Body of pancreas (tissue), 4 donors: Measurements from ENCODE around the gene PDE7B. TPM values are rescaled to one million over a fixed set of nuclear protein-coding genes. Genes with fewer than 3 reads are reported as not detected.

ENCODE experiments used
- ATAC-seq: fragments of 150-250 bp; one replicate; pipeline ENCODE4 v1.9.1; 2016
- DNase-seq, 4 donors: peaks; one replicate each; pipeline ENCODE4 v3.0.0-alpha.2; 2019
- H3K27ac ChIP-seq, 4 donors: fragments of 200-600 bp; sonication (generic); 1 replicate in 3 of 4; 2 replicates in 1 of 4; pipeline versions ENCODE4 v1.5.1 to v1.6.1; 2016 to 2019; ENCODE audit warnings: mild to moderate bottlenecking in 1 of 4, mixed read lengths in 1 of 4, moderate library complexity in 1 of 4
- H3K27me3 ChIP-seq, 2 donors: fragments of 200-600 bp; sonication (generic); one replicate each; pipeline ENCODE4 v1.6.0; 2016; ENCODE audit warnings: mild to moderate bottlenecking in 1 of 2
- H3K36me3 ChIP-seq, 2 donors: fragments of 200-600 bp; sonication (generic); replicated peaks in 1 of 2; 2 replicates each; pipeline ENCODE4 v1.5.1; 2016; ENCODE audit warnings: low read depth in 2 of 2; ENCODE audit not compliant: insufficient read depth in 1 of 2
- H3K4me1 ChIP-seq: fragments of 200-600 bp; sonication (generic); one replicate; pipeline ENCODE4 v1.6.0; 2016
- H3K4me3 ChIP-seq, 2 donors: fragments of 200-600 bp; sonication (generic); 1 replicate in 1 of 2; 2 replicates in 1 of 2; pipeline ENCODE4 v1.5.1; 2016 to 2019
- H3K9me3 ChIP-seq, 3 donors: fragments of 200-600 bp; sonication (generic); 1 replicate in 2 of 3; 2 replicates in 1 of 3; pipeline ENCODE4 v1.5.1; 2016
- CTCF ChIP-seq, 7 experiments: fragments of 450-650 bp in 4 of 7; fragments of 200-600 bp in 3 of 7; sonication (generic) in 3 of 7; IDR thresholded peaks; one replicate each; pipeline ENCODE4 v1.5.1; 2016 to 2019; ENCODE audit warnings: antibody characterized with exemption in 7 of 7
- POLR2A ChIP-seq, 3 donors: fragments of 450-650 bp; IDR thresholded peaks; one replicate each; pipeline ENCODE4 v1.6.1; 2016; ENCODE audit warnings: antibody characterized with exemption in 3 of 3, mild to moderate bottlenecking in 2 of 3
- WGBS, 2 donors: methylation state at CpG; one replicate each; pipeline ENCODE4 v1.1.5; 2017; 5-methylcytosine and 5-hydroxymethylcytosine counted together
- intact Hi-C: fragments of 100-400 bp; cut with DNase I; formaldehyde crosslinking; loops from one replicate; pipeline ENCODE4 v1.15.1; 2023
- total RNA-seq, 2 donors: library from RNA; depleted of rRNA; stranded (reverse); fragments of >200 nt; gene quantifications; one replicate each; pipeline ENCODE4 v1.1.0, GENCODE V29; 2016

Gene PDE7B
- total RNA-seq, 2 donors from 2014 or later, result 1.0 to 2.3 TPM

GRCh38 chr6:136033416-136033815, 181.9 kb downstream of the PDE7B start:
- no peaks in the 10 kb centered on the region for H3K9me3 ChIP-seq
- ATAC-seq (no peak), DNase-seq (no peak)
- H3K36me3 ChIP-seq, result no peaks in the 10 kb centered on the region
- intact Hi-C loops, result no loop called here
- no peak overlapping the region for H3K4me3 ChIP-seq
- no peak overlapping the region for H3K27ac ChIP-seq
- peaks cover 17% of the 10 kb centered on the region for H3K4me1 ChIP-seq
- no peaks in the 10 kb centered on the region for H3K27me3 ChIP-seq
- WGBS, 2 donors, result 59 to 65% methylated on average over 4 of the region's 4 CpGs
- no peak for TF ChIP-seq POLR2A (IDR thresholded peaks at IDR 0.05)
- TF ChIP-seq CTCF (IDR thresholded peaks at IDR 0.05), result no peak

GRCh38 chr6:136034422-136034821, 182.9 kb downstream of the PDE7B start:
- Histone ChIP-seq H3K27me3 (no peaks in the 10 kb centered on the region), H3K27ac (no peak overlapping the region), H3K4me3 (no peak overlapping the region), H3K9me3 (no peaks in the 10 kb centered on the region), H3K4me1 (peaks cover 17% of the 10 kb centered on the region), H3K36me3 (no peaks in the 10 kb centered on the region)
- no peak for DNase-seq
- ATAC-seq, result no peak
- TF ChIP-seq CTCF (IDR thresholded peaks at IDR 0.05) (no peak), POLR2A (IDR thresholded peaks at IDR 0.05) (no peak)
- intact Hi-C loops, result no loop called here
- WGBS, 2 donors, result 75 to 92% methylated on average over 2 of the region's 2 CpGs

GRCh38 chr6:136035378-136036070, 184.0 kb downstream of the PDE7B start:
- no peak for DNase-seq
- H3K27me3 ChIP-seq, result no peaks in the 10 kb centered on the region
- intact Hi-C loops, result no loop called here
- no peaks in the 10 kb centered on the region for H3K9me3 ChIP-seq
- ATAC-seq, result peak; percentile 31
- H3K4me1 ChIP-seq, result peaks cover 17% of the 10 kb centered on the region
- WGBS, 2 donors, result 55 to 58% methylated on average over 4 of the region's 4 CpGs
- no peak for TF ChIP-seq POLR2A (IDR thresholded peaks at IDR 0.05)
- TF ChIP-seq CTCF (IDR thresholded peaks at IDR 0.05), result no peak
- H3K4me3 ChIP-seq, result no peak overlapping the region
- no peaks in the 10 kb centered on the region for H3K36me3 ChIP-seq
- H3K27ac ChIP-seq, result peak overlapping the region in 2 of 4 donors; percentile 12 to 24

GRCh38 chr6:136036071-136036380, 184.5 kb downstream of the PDE7B start:
- ATAC-seq (no peak), DNase-seq (no peak)
- peaks cover 17% of the 10 kb centered on the region for H3K4me1 ChIP-seq
- peak overlapping the region in 2 of 4 donors; percentile 12 to 24 for H3K27ac ChIP-seq
- no peaks in the 10 kb centered on the region for H3K27me3 ChIP-seq
- intact Hi-C loops, result no loop called here
- no peaks in the 10 kb centered on the region for H3K9me3 ChIP-seq
- no peaks in the 10 kb centered on the region for H3K36me3 ChIP-seq
- WGBS, 2 donors, result 69 to 91% methylated on average over 2 of the region's 2 CpGs
- TF ChIP-seq CTCF (IDR thresholded peaks at IDR 0.05), result no peak
- no peak for TF ChIP-seq POLR2A (IDR thresholded peaks at IDR 0.05)
- H3K4me3 ChIP-seq, result no peak overlapping the region

GRCh38 chr6:136036601-136037000, 185.1 kb downstream of the PDE7B start:
- no peaks in the 10 kb centered on the region for H3K9me3 ChIP-seq
- H3K27ac ChIP-seq, result peak overlapping the region in 1 of 4 donors; percentile 24
- DNase-seq, result no peak
- H3K4me1 ChIP-seq, result peaks cover 17% of the 10 kb centered on the region
- ATAC-seq, result no peak
- no peak overlapping the region for H3K4me3 ChIP-seq
- no peaks in the 10 kb centered on the region for H3K27me3 ChIP-seq
- no peaks in the 10 kb centered on the region for H3K36me3 ChIP-seq
- intact Hi-C loops, result no loop called here
- no peak for TF ChIP-seq POLR2A (IDR thresholded peaks at IDR 0.05)
- no peak for TF ChIP-seq CTCF (IDR thresholded peaks at IDR 0.05)
- WGBS, 2 donors, result 72 to 76% methylated on average over 4 of the region's 4 CpGs
